ENCODE results near the gene AGRP. TPM values are rescaled to one million over a fixed set of nuclear protein-coding genes. Genes with fewer than 3 reads are reported as not detected.

AGRP gene
- not detected for total RNA-seq

DNA sequence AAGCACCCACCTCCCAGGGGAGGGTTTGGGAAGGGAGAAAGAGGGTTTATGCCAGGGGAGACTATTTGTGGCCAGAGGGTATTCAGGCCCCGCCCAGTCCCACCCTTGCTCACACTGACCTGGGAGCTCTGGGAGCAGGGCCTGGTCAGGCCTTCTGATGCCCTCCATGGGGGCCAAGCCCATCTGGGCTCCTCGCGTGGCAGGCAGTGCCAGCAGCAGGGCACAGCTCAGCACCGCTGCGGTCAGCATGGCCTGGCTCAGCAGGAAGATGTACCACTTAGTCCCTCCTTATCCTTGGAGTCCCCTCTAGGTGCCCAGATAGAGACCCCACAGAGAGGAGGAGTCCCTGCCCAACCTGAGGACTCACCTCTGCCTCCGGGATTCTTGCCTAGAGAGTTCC lies at the start of gene AGRP:
Gene AGRP (minus strand): TSS at position 398 of the 400 bp plus-strand sequence. CDS start 149 bp downstream, at position 249.
- DNase-seq (no peak), ATAC-seq (no peak)
- H3K9me3 Mint-ChIP-seq, result no peaks in the 10 kb centered on the region
- H3K4me3 Mint-ChIP-seq, result peak within 1 kb of the TSS; percentile 100
- H3K4me1 Mint-ChIP-seq (ENCODE audit: low read depth), result peaks cover 37% of the 10 kb centered on the region
- no peaks in the 10 kb centered on the region for H3K27me3 Mint-ChIP-seq (ENCODE audit: low read depth)
- H3K36me3 Mint-ChIP-seq (ENCODE audit: insufficient read depth), result peaks cover 2% of the 10 kb centered on the region

DNA sequence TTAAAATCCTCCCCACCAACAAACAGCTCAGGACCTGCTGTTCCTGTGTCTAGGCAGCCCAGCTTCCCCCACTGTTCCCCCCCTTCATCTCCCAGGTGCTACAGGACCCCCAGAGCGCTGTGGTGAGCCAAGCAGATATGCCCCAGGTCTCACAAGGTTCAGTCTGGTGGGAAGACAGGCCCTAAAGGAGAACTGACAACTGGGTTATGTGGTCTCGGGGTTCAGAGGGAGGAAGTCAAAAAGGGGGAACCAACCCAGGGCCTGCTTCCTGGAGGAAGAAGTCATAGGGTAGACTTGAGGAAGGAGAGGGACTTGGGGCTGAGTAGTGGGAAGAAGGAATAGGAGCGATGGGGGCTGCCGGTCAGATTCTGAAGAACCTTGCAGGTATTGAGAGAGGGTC lies 47.9 kb upstream of the AGRP start:
- H3K9me3 Mint-ChIP-seq, result no peaks in the 10 kb centered on the region
- H3K4me3 Mint-ChIP-seq, result peak overlapping the region; percentile 47
- ATAC-seq, result no peak
- no peak for DNase-seq
- peaks cover 31% of the 10 kb centered on the region for H3K4me1 Mint-ChIP-seq (ENCODE audit: low read depth)
- H3K27me3 Mint-ChIP-seq (ENCODE audit: low read depth), result peaks cover 10% of the 10 kb centered on the region
- H3K36me3 Mint-ChIP-seq (ENCODE audit: insufficient read depth), result no peaks in the 10 kb centered on the region

GRCh38 chr16:67530013-67530939 lies 46.9 kb upstream of the AGRP start:
- no peaks in the 10 kb centered on the region for H3K9me3 Mint-ChIP-seq
- H3K36me3 Mint-ChIP-seq (ENCODE audit: insufficient read depth), result no peaks in the 10 kb centered on the region
- peaks cover 10% of the 10 kb centered on the region for H3K27me3 Mint-ChIP-seq (ENCODE audit: low read depth)
- peak in 1 of 2 donors; percentile 16 for ATAC-seq
- no peak for DNase-seq
- peaks cover 28% of the 10 kb centered on the region for H3K4me1 Mint-ChIP-seq (ENCODE audit: low read depth)
- H3K4me3 Mint-ChIP-seq, result peak overlapping the region; percentile 77

DNA sequence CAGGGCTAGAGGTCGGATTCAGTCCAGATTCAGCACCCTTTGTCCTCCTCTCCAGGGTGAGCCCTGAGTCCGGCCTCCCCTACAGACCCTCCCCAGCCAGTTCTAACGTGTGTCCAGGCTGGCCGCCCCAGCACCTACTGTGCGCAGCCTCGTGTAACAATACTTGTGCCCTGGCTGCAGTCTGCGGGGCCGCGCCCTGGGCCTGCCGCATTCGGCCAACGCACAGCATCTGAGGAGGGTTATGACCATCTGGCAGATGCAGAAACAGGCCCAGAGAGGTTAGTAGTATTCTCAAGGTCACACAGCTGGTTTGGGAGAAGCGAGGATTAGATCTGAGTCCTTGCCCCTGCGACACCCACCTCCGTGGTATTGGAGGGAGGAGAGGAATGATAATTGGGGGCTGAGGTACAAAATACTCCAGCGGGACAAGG lies 46.2 kb upstream of the AGRP start:
- DNase-seq (no peak), ATAC-seq (no peak)
- Mint-ChIP-seq H3K4me1 (ENCODE audit: low read depth) (peaks cover 28% of the 10 kb centered on the region), H3K4me3 (peak overlapping the region; percentile 77), H3K27me3 (ENCODE audit: low read depth) (peaks cover 10% of the 10 kb centered on the region), H3K36me3 (ENCODE audit: insufficient read depth) (no peaks in the 10 kb centered on the region), H3K9me3 (no peaks in the 10 kb centered on the region)

- peaks cover 28% of the 10 kb centered on the region for H3K4me1 Mint-ChIP-seq (ENCODE audit: low read depth)
- no peak for DNase-seq
- peak; percentile 57 to 65 for ATAC-seq
- H3K9me3 Mint-ChIP-seq, result no peaks in the 10 kb centered on the region
- H3K27me3 Mint-ChIP-seq (ENCODE audit: low read depth), result peaks cover 10% of the 10 kb centered on the region
- H3K36me3 Mint-ChIP-seq (ENCODE audit: insufficient read depth), result no peaks in the 10 kb centered on the region
- peak overlapping the region; percentile 77 for H3K4me3 Mint-ChIP-seq
These were observed 45.7 kb upstream of the AGRP start for GRCh38 chr16:67528870-67529581.

DNA sequence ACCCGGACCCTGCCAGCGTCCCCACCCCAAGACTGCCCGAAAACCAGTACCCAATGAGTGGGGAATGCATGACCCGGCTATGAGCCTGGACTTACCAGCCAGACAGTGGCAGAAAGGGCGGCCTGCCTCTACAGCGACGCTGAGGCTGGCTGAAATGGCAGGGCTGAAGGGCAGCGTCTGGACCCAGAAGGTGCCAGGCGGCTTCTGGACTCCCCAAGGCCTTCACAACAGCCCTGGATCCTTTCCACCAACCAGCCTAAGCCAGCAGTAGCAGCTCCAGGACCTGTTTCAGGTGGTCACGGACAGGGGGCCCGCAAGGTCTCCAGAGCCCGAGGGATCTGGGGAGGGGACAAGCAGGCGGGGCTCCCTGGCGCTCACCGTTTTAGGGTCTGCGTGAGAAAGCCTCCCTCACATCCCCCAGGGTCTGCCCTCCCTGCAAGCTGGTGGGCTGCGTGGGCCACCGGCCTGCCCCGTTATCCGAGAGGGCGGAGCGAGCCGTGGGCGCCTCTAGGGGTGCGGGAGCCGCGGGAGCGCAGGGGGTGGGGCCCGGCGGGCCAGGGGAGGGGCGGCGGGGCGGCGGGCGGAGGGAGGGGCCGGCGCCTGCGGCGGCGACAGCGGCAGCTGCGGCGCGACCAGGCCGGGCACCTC lies 45.0 kb upstream of the AGRP start, which contains the start of gene RIPOR1:
Gene RIPOR1 (plus strand): TSS at position 608 of the 648 bp plus-strand sequence. CDS start 9,618 bp downstream, outside the sequence.
- H3K4me3 Mint-ChIP-seq, result peak within 1 kb of the TSS; percentile 77
- peaks cover 10% of the 10 kb centered on the region for H3K27me3 Mint-ChIP-seq (ENCODE audit: low read depth)
- no peaks in the 10 kb centered on the region for H3K36me3 Mint-ChIP-seq (ENCODE audit: insufficient read depth)
- DNase-seq (peak; percentile 30), ATAC-seq (peak; percentile 79 to 80)
- no peaks in the 10 kb centered on the region for H3K9me3 Mint-ChIP-seq
- H3K4me1 Mint-ChIP-seq (ENCODE audit: low read depth), result peaks cover 26% of the 10 kb centered on the region

- Mint-ChIP-seq H3K4me1 (ENCODE audit: low read depth) (peaks cover 25% of the 10 kb centered on the region), H3K4me3 (no peak overlapping the region), H3K9me3 (no peaks in the 10 kb centered on the region), H3K36me3 (ENCODE audit: insufficient read depth) (no peaks in the 10 kb centered on the region), H3K27me3 (ENCODE audit: low read depth) (peaks cover 10% of the 10 kb centered on the region)
- DNase-seq, result no peak
- ATAC-seq, result no peak
These were observed 42.9 kb upstream of the AGRP start for GRCh38 chr16:67526149-67526791.

DNA sequence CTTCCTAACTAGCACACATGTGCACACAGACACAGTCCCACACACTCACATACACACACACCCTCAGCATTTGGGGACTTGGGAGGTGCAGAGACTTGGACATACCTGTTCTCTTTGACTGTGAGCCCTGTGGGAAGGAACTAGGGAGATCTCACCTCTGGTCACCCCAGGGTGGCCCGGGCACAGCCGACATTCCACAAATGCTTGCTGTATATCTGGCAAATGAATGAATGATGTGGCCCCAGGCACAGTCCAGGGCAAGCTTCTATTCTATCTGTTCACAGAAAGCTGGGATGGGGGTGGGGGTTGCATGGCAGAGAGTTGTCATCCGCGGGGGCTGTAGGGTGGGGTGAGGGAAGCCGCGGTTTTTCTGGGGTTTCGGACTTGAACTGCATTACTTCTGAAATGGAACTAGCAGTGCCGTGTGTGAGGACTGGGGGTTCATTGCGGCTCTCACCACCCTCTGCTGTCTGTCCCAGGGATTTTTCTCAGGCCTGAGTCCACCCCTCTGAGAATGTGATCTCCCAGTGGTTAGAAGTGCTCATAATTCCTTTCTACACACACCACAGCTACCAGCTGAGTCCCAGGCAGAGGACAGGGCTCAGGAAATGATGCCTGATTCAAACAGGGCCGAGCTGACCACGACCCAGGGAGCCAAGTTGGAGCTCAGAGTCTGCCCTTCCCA lies 42.0 kb upstream of the AGRP start:
- no peak for ATAC-seq
- Mint-ChIP-seq H3K4me3 (no peak overlapping the region), H3K4me1 (ENCODE audit: low read depth) (peaks cover 22% of the 10 kb centered on the region), H3K27me3 (ENCODE audit: low read depth) (peaks cover 4% of the 10 kb centered on the region), H3K36me3 (ENCODE audit: insufficient read depth) (no peaks in the 10 kb centered on the region), H3K9me3 (no peaks in the 10 kb centered on the region)
- no peak for DNase-seq

DNA sequence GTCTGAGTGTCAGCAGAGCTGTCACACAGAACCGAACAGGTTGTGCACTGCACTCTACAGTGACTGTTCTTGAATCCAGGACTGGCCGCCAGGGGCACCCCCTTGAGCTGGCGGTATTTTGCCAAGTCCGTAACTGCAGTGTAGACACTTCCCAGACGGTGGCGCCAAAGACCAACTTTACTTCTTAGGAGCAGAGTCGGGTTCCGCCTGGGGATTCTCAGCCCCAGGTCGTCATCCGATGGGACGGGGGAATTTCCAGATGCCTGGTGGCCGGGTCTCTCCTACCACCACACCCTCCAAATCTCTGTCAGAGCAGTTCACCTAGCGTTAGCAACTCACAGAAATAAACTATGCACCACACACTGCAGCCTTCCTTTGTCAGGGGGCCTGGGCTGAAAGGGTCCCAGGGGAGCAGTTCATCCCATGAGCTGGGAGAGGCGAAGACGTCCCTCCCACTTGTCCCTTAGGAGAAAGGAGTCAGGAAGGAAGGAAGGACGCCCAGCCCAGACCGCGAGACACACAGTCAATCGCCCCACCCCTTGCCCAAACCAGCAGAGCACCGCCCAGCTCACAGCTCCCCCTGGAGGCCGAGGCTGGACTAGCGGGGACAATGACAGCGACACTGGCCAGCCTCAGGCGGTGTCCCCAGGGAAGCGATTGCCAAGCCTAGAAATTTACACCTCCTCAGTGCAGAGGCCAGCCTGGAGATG lies 37.9 kb upstream of the AGRP start:
- peak; percentile 92 to 94 for ATAC-seq
- H3K4me1 Mint-ChIP-seq (ENCODE audit: low read depth), result peaks cover 27% of the 10 kb centered on the region
- no peaks in the 10 kb centered on the region for H3K9me3 Mint-ChIP-seq
- peak; percentile 98 for DNase-seq
- no peaks in the 10 kb centered on the region for H3K27me3 Mint-ChIP-seq (ENCODE audit: low read depth)
- H3K36me3 Mint-ChIP-seq (ENCODE audit: insufficient read depth), result no peaks in the 10 kb centered on the region
- peak overlapping the region; percentile 89 for H3K4me3 Mint-ChIP-seq

GRCh38 chr16:67519242-67519641 lies 35.9 kb upstream of the AGRP start:
- ATAC-seq (no peak), DNase-seq (no peak)
- Mint-ChIP-seq H3K27me3 (ENCODE audit: low read depth) (no peaks in the 10 kb centered on the region), H3K4me3 (no peak overlapping the region), H3K36me3 (ENCODE audit: insufficient read depth) (no peaks in the 10 kb centered on the region), H3K9me3 (no peaks in the 10 kb centered on the region), H3K4me1 (ENCODE audit: low read depth) (peaks cover 31% of the 10 kb centered on the region)

GRCh38 chr16:67518676-67519075 lies 35.3 kb upstream of the AGRP start:
- H3K4me3 Mint-ChIP-seq, result no peak overlapping the region
- H3K27me3 Mint-ChIP-seq (ENCODE audit: low read depth), result no peaks in the 10 kb centered on the region
- DNase-seq (no peak), ATAC-seq (no peak)
- no peaks in the 10 kb centered on the region for H3K9me3 Mint-ChIP-seq
- H3K4me1 Mint-ChIP-seq (ENCODE audit: low read depth), result peaks cover 31% of the 10 kb centered on the region
- no peaks in the 10 kb centered on the region for H3K36me3 Mint-ChIP-seq (ENCODE audit: insufficient read depth)

DNA sequence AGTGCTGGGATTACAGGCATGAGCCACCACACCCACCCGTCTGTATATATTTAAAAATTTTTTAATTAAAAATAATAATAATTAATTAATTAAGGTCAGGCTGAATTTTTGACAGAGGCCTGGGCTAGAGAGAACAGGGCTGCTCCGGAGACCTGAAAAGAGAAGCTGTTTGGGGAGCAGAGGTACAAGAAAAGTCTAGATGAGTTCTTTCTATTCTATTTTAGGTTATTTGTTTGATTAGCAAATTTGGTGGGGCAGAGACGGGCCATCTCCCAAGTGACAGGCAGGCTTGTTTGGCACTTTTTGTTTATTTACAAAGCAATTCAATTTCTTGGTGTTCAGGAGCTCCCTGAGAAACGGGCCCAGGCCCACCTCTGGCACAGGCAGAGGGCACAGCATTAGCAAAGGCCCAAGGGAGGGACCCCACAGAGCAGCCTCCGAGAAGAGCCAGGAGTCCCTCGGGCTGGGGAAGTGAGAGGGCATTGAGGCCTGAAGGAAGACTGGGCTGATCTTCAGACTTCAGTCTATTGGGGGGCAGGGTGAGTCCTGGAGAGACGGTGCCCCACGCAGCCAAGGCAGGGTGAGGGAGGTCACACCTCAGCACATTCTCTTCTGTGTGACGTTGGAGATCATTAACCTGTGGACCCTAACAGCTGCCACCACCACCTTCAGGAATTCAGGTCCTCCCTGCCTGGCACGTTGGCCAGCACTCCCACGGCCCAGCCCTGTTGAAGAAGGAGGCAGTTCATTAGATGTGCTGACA lies 34.5 kb upstream of the AGRP start:
- Mint-ChIP-seq H3K4me3 (no peak overlapping the region), H3K36me3 (ENCODE audit: insufficient read depth) (no peaks in the 10 kb centered on the region), H3K9me3 (no peaks in the 10 kb centered on the region), H3K27me3 (ENCODE audit: low read depth) (no peaks in the 10 kb centered on the region), H3K4me1 (ENCODE audit: low read depth) (peaks cover 31% of the 10 kb centered on the region)
- DNase-seq, result no peak
- no peak for ATAC-seq

All from activated T-cell treated with anti-CD3 and anti-CD28 coated beads, Interleukin-2, amount 50 U/mL, for 4 hours (primary cell).